Brain microvascular endothelial cell (primary cell): ENCODE results near the gene BTBD16.

ENCODE experiments used
- DNase-seq: peaks from one replicate; pipeline ENCODE4 v3.0.0-alpha.2; 2020
- H3K27ac ChIP-seq: fragments of 250-450 bp; sonication (Bioruptor Pico); 2 replicates; pipeline ENCODE4 v1.5.1; 2020; ENCODE audit warnings: mild to moderate bottlenecking, moderate library complexity
- H3K27me3 ChIP-seq: fragments of 250-450 bp; sonication (Bioruptor Pico); replicated peaks from 2 replicates; pipeline ENCODE4 v1.5.1; 2020; ENCODE audit warnings: mild to moderate bottlenecking
- H3K36me3 ChIP-seq: fragments of 250-450 bp; sonication (Bioruptor Pico); replicated peaks from 2 replicates; pipeline ENCODE4 v1.5.1; 2020; ENCODE audit warnings: mild to moderate bottlenecking
- H3K4me3 ChIP-seq: 2 replicates; pipeline ENCODE4 v1.5.1; 2011; ENCODE audit warnings: low read depth, mild to moderate bottlenecking, control low read depth, low read length, moderate library complexity
- CTCF ChIP-seq: IDR thresholded peaks from 2 replicates; pipeline ENCODE4 v1.5.1; 2011; ENCODE audit warnings: low read depth, mild to moderate bottlenecking, moderate library complexity, low read length, control low read depth, inconsistent platforms; ENCODE audit errors: missing control alignments
- in situ Hi-C: cut with HindIII; loops from 2 replicates; pipeline ENCODE4 v1.10.0; 2017; ENCODE audit warnings: low sequenced_read_pairs, low pct_ligation_motif_present

BTBD16 gene

DNA sequence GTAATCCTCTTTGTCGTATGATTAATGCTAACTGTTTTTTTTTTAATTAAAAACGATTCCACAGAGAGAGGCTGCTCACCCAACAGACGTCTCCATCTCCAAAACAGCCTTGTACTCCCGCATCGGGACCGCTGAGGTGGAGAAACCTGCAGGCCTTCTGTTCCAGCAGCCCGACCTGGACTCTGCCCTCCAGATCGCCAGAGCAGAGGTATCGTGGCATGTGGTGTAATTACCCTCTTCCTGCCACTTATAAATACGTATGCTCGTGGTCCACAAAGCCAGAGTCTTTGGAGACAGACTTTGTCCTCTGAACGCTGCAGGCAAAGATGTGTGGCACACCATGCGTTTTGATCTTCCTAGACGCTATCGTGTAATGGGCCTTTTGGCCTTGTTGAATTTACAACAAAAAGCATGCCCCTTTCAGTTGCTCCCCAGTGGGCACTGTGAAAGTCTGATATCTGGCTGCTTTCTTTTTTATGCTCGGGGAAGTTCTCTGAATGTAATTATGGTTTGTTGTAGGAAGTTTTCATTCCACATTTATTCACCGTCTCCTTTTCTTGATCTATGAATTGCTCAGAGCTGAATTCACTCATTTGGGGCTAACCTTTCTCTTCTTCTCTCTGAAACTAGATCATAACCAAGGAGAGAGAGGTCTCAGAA lies 33.6 kb upstream of the BTBD16 start:
- no peaks in the 10 kb centered on the region for H3K27me3 ChIP-seq
- no peaks in the 10 kb centered on the region for H3K36me3 ChIP-seq
- TF ChIP-seq CTCF: no peak
- no peak overlapping the region for H3K4me3 ChIP-seq
- no peak for DNase-seq
- in situ Hi-C loops: no loop called here
- H3K27ac ChIP-seq: no peak overlapping the region

- Histone ChIP-seq H3K4me3 (no peak overlapping the region), H3K36me3 (no peaks in the 10 kb centered on the region), H3K27me3 (no peaks in the 10 kb centered on the region), H3K27ac (no peak overlapping the region)
- no peak for TF ChIP-seq CTCF
- peak; percentile 25 for DNase-seq
- in situ Hi-C loops: no loop called here
Measured at GRCh38 chr10:122239578-122240257, 31.4 kb upstream of the BTBD16 start.

DNA sequence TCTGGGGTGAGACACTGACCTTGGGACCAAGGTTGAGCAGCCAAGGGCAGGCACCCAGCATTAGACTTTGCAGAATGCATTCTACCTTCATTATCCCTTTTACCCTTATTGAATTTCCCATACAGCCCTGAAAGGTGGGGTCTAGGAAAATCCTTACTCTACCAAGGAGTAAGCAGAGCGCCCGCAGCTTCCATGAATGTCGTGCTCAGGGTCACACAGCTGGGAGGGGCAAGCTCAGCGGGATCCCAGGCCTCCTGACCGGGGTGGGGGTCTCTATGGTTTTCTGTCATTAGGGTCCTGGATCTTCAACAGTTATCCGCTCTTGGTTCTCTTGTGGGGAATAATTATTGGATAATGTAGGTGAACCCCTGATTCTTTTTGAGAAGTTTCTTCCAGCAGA lies 30.7 kb upstream of the BTBD16 start:
- H3K4me3 ChIP-seq: no peak overlapping the region
- no peak for TF ChIP-seq CTCF
- H3K27me3 ChIP-seq: no peaks in the 10 kb centered on the region
- in situ Hi-C loops: no loop called here
- no peak overlapping the region for H3K27ac ChIP-seq
- no peaks in the 10 kb centered on the region for H3K36me3 ChIP-seq
- no peak for DNase-seq

DNA sequence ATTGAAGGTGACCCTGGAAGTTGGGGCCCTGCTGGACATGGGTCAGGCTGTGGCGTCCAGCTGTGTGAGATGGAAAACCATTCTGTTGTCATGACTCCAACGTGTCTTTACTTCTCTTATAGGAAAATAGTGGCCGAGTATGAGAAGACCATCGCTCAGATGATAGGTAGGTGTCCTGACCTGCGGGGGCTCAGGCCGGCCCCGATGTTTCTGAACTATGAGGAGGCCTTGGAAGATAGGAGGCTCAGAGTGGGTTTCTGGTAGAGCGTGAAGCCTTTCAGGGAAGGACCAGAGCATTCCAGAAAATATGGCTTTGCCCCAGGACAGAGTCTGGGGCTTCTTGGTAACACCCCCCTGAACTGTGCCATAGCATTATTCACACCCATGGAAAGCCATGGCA lies 29.3 kb upstream of the BTBD16 start:
- DNase-seq: no peak
- no peak for TF ChIP-seq CTCF
- no peak overlapping the region for H3K27ac ChIP-seq
- no peaks in the 10 kb centered on the region for H3K27me3 ChIP-seq
- in situ Hi-C loops: no loop called here
- H3K4me3 ChIP-seq: no peak overlapping the region
- no peaks in the 10 kb centered on the region for H3K36me3 ChIP-seq

- Histone ChIP-seq H3K27me3 (no peaks in the 10 kb centered on the region), H3K4me3 (no peak overlapping the region), H3K36me3 (no peaks in the 10 kb centered on the region), H3K27ac (no peak overlapping the region)
- DNase-seq: no peak
- no peak for TF ChIP-seq CTCF
- in situ Hi-C loops: no loop called here
Measured at GRCh38 chr10:122243550-122243949, 27.5 kb upstream of the BTBD16 start.
